Adrenal gland (tissue), 12 donors: ENCODE results near the gene MAML1. TPM values are rescaled to one million over a fixed set of nuclear protein-coding genes. Genes with fewer than 3 reads are reported as not detected.

Source experiments
- DNase-seq, 7 donors: peaks; one replicate each; pipeline ENCODE4 v3.0.0-alpha.2; 2019 to 2020
- H3K27ac ChIP-seq, 5 donors: fragments of 200-600 bp; sonication (generic) in 4 of 5; 1 replicate in 3 of 5; 2 replicates in 2 of 5; pipeline versions ENCODE4 v1.5.1 to v1.8.0; 2016 to 2020; ENCODE audit warnings: mild to moderate bottlenecking in 1 of 5
- H3K27me3 ChIP-seq: fragments of 200-600 bp; 2 replicates; pipeline ENCODE4 v1.8.0; 2021
- H3K36me3 ChIP-seq, 2 donors: fragments of 200-600 bp; replicated peaks in 1 of 2; 1 replicate in 1 of 2; 2 replicates in 1 of 2; pipeline versions ENCODE4 v1.5.1 to v1.8.0; 2018 to 2022
- H3K4me1 ChIP-seq, 2 donors: fragments of 200-600 bp; replicated peaks in 1 of 2; 1 replicate in 1 of 2; 2 replicates in 1 of 2; pipeline versions ENCODE4 v1.5.1 to v1.8.0; 2018 to 2021
- H3K4me3 ChIP-seq, 4 donors: fragments of 200-600 bp; sonication (generic) in 3 of 4; one replicate each; pipeline ENCODE4 v1.5.1; 2016 to 2018
- H3K9me3 ChIP-seq, 3 donors: fragments of 200-600 bp; sonication (generic) in 1 of 3; replicated peaks in 1 of 3; 1 replicate in 2 of 3; 2 replicates in 1 of 3; pipeline versions ENCODE4 v1.5.1 to v1.8.0; 2016 to 2021
- CTCF ChIP-seq, 6 experiments: fragments of 450-650 bp in 4 of 6; fragments of 200-600 bp in 2 of 6; sonication (generic) in 1 of 6; IDR thresholded peaks; 1 replicate in 5 of 6; 2 replicates in 1 of 6; pipeline versions ENCODE4 v1.5.1 to v1.8.0; 2016 to 2021; ENCODE audit warnings: antibody characterized with exemption in 6 of 6, mild to moderate bottlenecking in 2 of 6, moderate library complexity in 1 of 6
- POLR2A ChIP-seq, 2 donors: fragments of 450-650 bp; IDR thresholded peaks; one replicate each; pipeline ENCODE4 v1.6.1; 2017; ENCODE audit warnings: antibody characterized with exemption in 2 of 2, mild to moderate bottlenecking in 2 of 2, moderate library complexity in 1 of 2
- WGBS, 4 donors: extraction: QIAGEN DNeasy Blood & Tissue Kit in 2 of 4; methylation state at CpG; one replicate each; pipeline versions ENCODE4 v1.1.5 to v1.1.7; 2013 to 2017; 5-methylcytosine and 5-hydroxymethylcytosine counted together
- intact Hi-C, 2 donors: fragments of 100-400 bp; cut with DNase I; formaldehyde crosslinking; loops; one replicate each; pipeline versions ENCODE4 v1.14.1 to v1.15.0; 2022 to 2023
- polyA plus RNA-seq, 3 donors: library from polyadenylated mRNA; stranded (reverse); fragments of 200-250 nt in 2 of 3; fragments of 350-450 nt in 1 of 3; fragmentation: Illumina TruSeq in 1 of 3; extraction: RNeasy Lipid Tissue Mini Kit (QIAGEN cat#74804) in 1 of 3; gene quantifications; one replicate each; pipeline ENCODE4 v1.2.3, GENCODE V29; 2013 to 2014
- total RNA-seq, 9 donors: library from RNA; depleted of rRNA in 4 of 9; stranded (reverse); fragments of >200 nt in 4 of 9; fragments of 120-200 nt in 1 of 9; fragmentation: NEBNext Ultra II Directional in 1 of 9; extraction: Animal tissue kit (Norgen Biotek cat#: 25700) in 1 of 9; gene quantifications; one replicate each; pipeline versions ENCODE4 v1.1.0 to v1.2.4, GENCODE V29; 2013 to 2023
- donor health status: healthy with polysubstance abuse.
- donor health status: Bipolar disorder and iron deficiency.
- donor health status: DM: yes; HTN: yes; CAD: no.
- donor health status: DM: no; HTN: no; CAD: no.
- donor health status: DM: no; HTN: no; CAD: no.
- donor health status: DM: yes; HTN: yes; CAD: no.

MAML1 gene
- total and polyA plus RNA-seq, 12 donors = 7.3 to 70.7 (median 29.2) TPM

GRCh38 chr5:179755022-179755421 is 22.4 kb downstream of the MAML1 start:
- 10 to 25% (median 16%) methylated on average over 2 of the region's 2 CpGs for WGBS, 4 donors
- no peaks in the 10 kb centered on the region for H3K36me3 ChIP-seq
- TF ChIP-seq POLR2A (IDR thresholded peaks at IDR 0.05) (no peak), CTCF (IDR thresholded peaks at IDR 0.05) (no peak)
- H3K27ac ChIP-seq = peak overlapping the region in 1 of 5 donors; percentile 24
- H3K4me3 ChIP-seq = no peak overlapping the region
- DNase-seq = peak in 1 of 7 donors; percentile 16
- intact Hi-C loops = no loop called here
- no peaks in the 10 kb centered on the region for H3K9me3 ChIP-seq
- no peaks in the 10 kb centered on the region for H3K27me3 ChIP-seq
- H3K4me1 ChIP-seq = peaks cover 7 to 42% of the 10 kb centered on the region in 2 donors

GRCh38 chr5:179758955-179759354 is 26.3 kb downstream of the MAML1 start:
- WGBS, 4 donors = 57 to 77% (median 74%) methylated on average over 8 of the region's 8 CpGs
- no peaks in the 10 kb centered on the region for H3K36me3 ChIP-seq
- intact Hi-C loops = no loop called here
- no peak overlapping the region for H3K27ac ChIP-seq
- H3K9me3 ChIP-seq = no peaks in the 10 kb centered on the region
- H3K4me3 ChIP-seq = no peak overlapping the region
- no peaks in the 10 kb centered on the region for H3K27me3 ChIP-seq
- no peak for DNase-seq
- peaks cover 33 to 73% of the 10 kb centered on the region in 2 donors for H3K4me1 ChIP-seq
- no peak for TF ChIP-seq POLR2A (IDR thresholded peaks at IDR 0.05)
- TF ChIP-seq CTCF (IDR thresholded peaks at IDR 0.05) = no peak

- no peaks in the 10 kb centered on the region for H3K9me3 ChIP-seq
- no peak overlapping the region for H3K4me3 ChIP-seq
- DNase-seq = no peak
- no peaks in the 10 kb centered on the region for H3K27me3 ChIP-seq
- WGBS, 4 donors = 76 to 79% (median 78%) methylated on average over 9 of the region's 9 CpGs
- intact Hi-C loops = loop anchor here in 1 of 2 donors (5.0 kb wide), 1 partner anchor 37 kb away; no protein-coding TSS in a partner anchor
- peaks cover 32 to 73% of the 10 kb centered on the region in 2 donors for H3K4me1 ChIP-seq
- H3K27ac ChIP-seq = peak overlapping the region in 2 of 5 donors; percentile 4 to 50
- no peaks in the 10 kb centered on the region for H3K36me3 ChIP-seq
- TF ChIP-seq POLR2A (IDR thresholded peaks at IDR 0.05) = no peak
- no peak for TF ChIP-seq CTCF (IDR thresholded peaks at IDR 0.05)
These were observed 27.2 kb downstream of the MAML1 start for GRCh38 chr5:179759581-179760551.

- intact Hi-C loops = loop anchor here in 1 of 2 donors (5.0 kb wide), 1 partner anchor 35 kb away; no protein-coding TSS in a partner anchor
- Histone ChIP-seq H3K9me3 (no peaks in the 10 kb centered on the region), H3K27ac (peak overlapping the region in 4 of 5 donors; percentile 16 to 86 (median 70)), H3K4me3 (no peak overlapping the region), H3K36me3 (peaks cover 0 to 18% of the 10 kb centered on the region in 2 donors), H3K4me1 (peaks cover 46 to 85% of the 10 kb centered on the region in 2 donors), H3K27me3 (no peaks in the 10 kb centered on the region)
- TF ChIP-seq CTCF (IDR thresholded peaks at IDR 0.05) (no peak), POLR2A (IDR thresholded peaks at IDR 0.05) (peak in 1 of 2 donors; percentile 22)
- peak in 4 of 7 donors; percentile 32 to 62 (median 50) for DNase-seq
- 35 to 49% (median 37%) methylated on average over 7 to 10 of the region's 10 CpGs for WGBS, 4 donors
These were observed 29.6 kb downstream of the MAML1 start for GRCh38 chr5:179762079-179762780.
